ENCODE results near the gene GP5.

DNA sequence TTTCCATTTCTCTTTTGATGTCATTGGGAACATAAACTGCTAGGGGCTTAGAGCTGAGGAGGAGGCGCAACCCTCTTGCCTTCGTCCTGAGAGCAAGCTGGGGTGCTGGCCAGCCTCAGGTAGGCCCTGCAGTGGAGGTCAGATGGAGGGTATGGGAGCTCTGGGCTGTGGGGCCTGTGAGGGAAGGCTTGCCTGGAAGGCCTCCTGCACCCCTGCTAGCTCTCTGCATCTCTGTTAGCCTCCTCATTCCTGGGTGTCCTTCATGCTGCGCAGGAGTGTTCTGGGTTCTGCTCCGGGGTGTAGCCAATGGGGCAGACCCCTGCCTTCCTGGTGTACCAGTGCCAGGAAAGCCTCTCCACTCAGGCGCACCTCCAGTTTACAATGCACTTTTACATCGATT is 11.8 kb downstream of the GP5 start:
- no peak for TF ChIP-seq CREB1 (CRISPR knock-in tag; IDR thresholded peaks at IDR 0.05)
- TF ChIP-seq, protein P1, sequence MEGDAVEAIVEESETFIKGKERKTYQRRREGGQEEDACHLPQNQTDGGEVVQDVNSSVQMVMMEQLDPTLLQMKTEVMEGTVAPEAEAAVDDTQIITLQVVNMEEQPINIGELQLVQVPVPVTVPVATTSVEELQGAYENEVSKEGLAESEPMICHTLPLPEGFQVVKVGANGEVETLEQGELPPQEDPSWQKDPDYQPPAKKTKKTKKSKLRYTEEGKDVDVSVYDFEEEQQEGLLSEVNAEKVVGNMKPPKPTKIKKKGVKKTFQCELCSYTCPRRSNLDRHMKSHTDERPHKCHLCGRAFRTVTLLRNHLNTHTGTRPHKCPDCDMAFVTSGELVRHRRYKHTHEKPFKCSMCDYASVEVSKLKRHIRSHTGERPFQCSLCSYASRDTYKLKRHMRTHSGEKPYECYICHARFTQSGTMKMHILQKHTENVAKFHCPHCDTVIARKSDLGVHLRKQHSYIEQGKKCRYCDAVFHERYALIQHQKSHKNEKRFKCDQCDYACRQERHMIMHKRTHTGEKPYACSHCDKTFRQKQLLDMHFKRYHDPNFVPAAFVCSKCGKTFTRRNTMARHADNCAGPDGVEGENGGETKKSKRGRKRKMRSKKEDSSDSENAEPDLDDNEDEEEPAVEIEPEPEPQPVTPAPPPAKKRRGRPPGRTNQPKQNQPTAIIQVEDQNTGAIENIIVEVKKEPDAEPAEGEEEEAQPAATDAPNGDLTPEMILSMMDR (IDR thresholded peaks at IDR 0.05): no peak

Data from WTC11 (cell line).